H1 (cell line): ENCODE results near the gene SAMD7. TPM values are rescaled to one million over a fixed set of nuclear protein-coding genes. Genes with fewer than 3 reads are reported as not detected.

ENCODE experiments used
- CTCF ChIA-PET: fragments of 300-600 bp; sonication (Branson Sonifier 250); formaldehyde crosslinking; loops from one replicate; lab custom pipeline; 2021; ENCODE audit not compliant: partially characterized antibody; lab: Charles Lee
- POLR2A ChIA-PET: fragments of 300-600 bp; sonication (Branson Sonifier 250); formaldehyde crosslinking; loops from one replicate; lab custom pipeline; 2021; ENCODE audit warnings: inconsistent platforms; ENCODE audit not compliant: partially characterized antibody; lab: Charles Lee
- DNase-seq, 2 experiments: peaks; one replicate each; pipeline versions ENCODE4 v3.0.0 to v3.0.0-alpha.2; 2010 to 2022; ENCODE audit warnings: low spot score in 2 of 2, low read depth in 1 of 2, mixed read lengths in 1 of 2
- FAIRE-seq: peaks from 2 replicates; lab custom pipeline; 2011; peaks lifted over from hg19 to GRCh38; lab: Jason Lieb, UNC
- H2AFZ ChIP-seq: 2 replicates; pipeline ENCODE4 v1.8.1; 2012; ENCODE audit warnings: low read length, inconsistent platforms
- H2AK5ac ChIP-seq: 2 replicates; pipeline ENCODE4 v1.6.1; 2013; ENCODE audit warnings: low read depth, low read length
- H2BK120ac ChIP-seq: replicated peaks from 2 replicates; pipeline ENCODE3; 2013; ENCODE audit warnings: low read depth, low read length, inconsistent platforms
- H2BK12ac ChIP-seq: 2 replicates; pipeline ENCODE4 v1.6.1; 2013; ENCODE audit warnings: low read depth, low read length
- H2BK15ac ChIP-seq: 2 replicates; pipeline ENCODE4 v1.6.1; 2013; ENCODE audit warnings: low read length
- H2BK20ac ChIP-seq: 2 replicates; pipeline ENCODE4 v1.6.1; 2013; ENCODE audit warnings: low read length
- H2BK5ac ChIP-seq: 2 replicates; pipeline ENCODE4 v1.6.1; 2013; ENCODE audit warnings: low read depth, low read length
- H3K14ac ChIP-seq: 2 replicates; pipeline ENCODE4 v1.6.1; 2013; ENCODE audit warnings: inconsistent platforms; ENCODE audit not compliant: insufficient read length
- H3K18ac ChIP-seq: 2 replicates; pipeline ENCODE4 v1.6.1; 2013; ENCODE audit warnings: low read length; ENCODE audit errors: extremely low read depth
- H3K23ac ChIP-seq: 2 replicates; pipeline ENCODE4 v1.6.1; 2013; ENCODE audit warnings: inconsistent platforms; ENCODE audit not compliant: insufficient read length
- H3K23me2 ChIP-seq: 2 replicates; pipeline ENCODE4 v1.6.1; 2013; ENCODE audit warnings: low read depth, low read length
- H3K27ac ChIP-seq: 2 replicates; pipeline ENCODE4 v1.6.1; 2011; ENCODE audit warnings: low read depth, low read length, inconsistent platforms
- H3K27me3 ChIP-seq, 4 experiments: replicated peaks in 1 of 4; 1 replicate in 1 of 4; 2 replicates in 3 of 4; pipeline versions ENCODE4 v1.6.1 to v1.8.1; 2011 to 2013; ENCODE audit warnings: low read length in 3 of 4, mild to moderate bottlenecking in 3 of 4, inconsistent platforms in 2 of 4, mixed read lengths in 2 of 4, moderate library complexity in 1 of 4; ENCODE audit not compliant: control insufficient read depth in 3 of 4, insufficient read depth in 3 of 4; ENCODE audit errors: extremely low read depth in 1 of 4
- H3K36me3 ChIP-seq, 4 experiments: 2 replicates each; pipeline versions ENCODE4 v1.6.1 to v1.8.1; 2011 to 2013; ENCODE audit warnings: mild to moderate bottlenecking in 4 of 4, low read length in 3 of 4, moderate library complexity in 2 of 4, control low read depth in 1 of 4, inconsistent platforms in 1 of 4; ENCODE audit not compliant: insufficient read depth in 4 of 4, control insufficient read depth in 2 of 4
- H3K4ac ChIP-seq: replicated peaks from 2 replicates; pipeline ENCODE3; 2013; ENCODE audit warnings: low read length, low read depth, mixed read lengths, inconsistent platforms; ENCODE audit not compliant: insufficient read length
- H3K4me1 ChIP-seq, 4 experiments: replicated peaks in 1 of 4; 1 replicate in 1 of 4; 2 replicates in 3 of 4; pipeline versions ENCODE4 v1.6.1 to v1.8.1; 2011 to 2013; ENCODE audit warnings: low read length in 3 of 4, inconsistent platforms in 2 of 4, mixed read lengths in 1 of 4; ENCODE audit not compliant: insufficient read depth in 4 of 4, control insufficient read depth in 3 of 4
- H3K4me2 ChIP-seq, 2 experiments: 2 replicates each; pipeline versions ENCODE4 v1.6.1 to v1.8.1; 2011 to 2013; ENCODE audit warnings: low read depth in 2 of 2, low read length in 2 of 2, control low read depth in 1 of 2, inconsistent platforms in 1 of 2, mild to moderate bottlenecking in 1 of 2; ENCODE audit not compliant: insufficient read depth in 1 of 2
- H3K4me3 ChIP-seq, 4 experiments: fragments of 200-600, 300-600 bp in 1 of 4; sonication (generic), shearing (Covaris generic), sonication (Bioruptor Twin) in 1 of 4; 2 replicates each; pipeline versions ENCODE4 v1.5.1 to v1.8.1; 2011 to 2016; ENCODE audit warnings: low read length in 4 of 4, low read depth in 3 of 4, control low read depth in 2 of 4, inconsistent platforms in 2 of 4, mild to moderate bottlenecking in 2 of 4, mixed read lengths in 1 of 4, moderate library complexity in 1 of 4; ENCODE audit not compliant: insufficient read depth in 2 of 4; ENCODE audit errors: extremely low read depth in 1 of 4
- H3K56ac ChIP-seq: replicated peaks from 2 replicates; pipeline ENCODE3; 2013; ENCODE audit warnings: low read depth, mild to moderate bottlenecking, mixed read lengths, low read length, inconsistent platforms; ENCODE audit not compliant: insufficient read length
- H3K79me1 ChIP-seq: 2 replicates; pipeline ENCODE4 v1.6.1; 2013; ENCODE audit warnings: low read depth, low read length, control low read depth
- H3K79me2 ChIP-seq, 2 experiments: 2 replicates each; pipeline versions ENCODE4 v1.6.1 to v1.8.1; 2012 to 2013; ENCODE audit warnings: low read length in 2 of 2, mild to moderate bottlenecking in 2 of 2, inconsistent platforms in 1 of 2; ENCODE audit not compliant: insufficient read depth in 2 of 2, control insufficient read depth in 1 of 2
- H3K9ac ChIP-seq, 4 experiments: replicated peaks in 1 of 4; 1 replicate in 1 of 4; 2 replicates in 3 of 4; pipeline versions ENCODE4 v1.6.1 to v1.8.1; 2011 to 2013; ENCODE audit warnings: low read depth in 3 of 4, low read length in 3 of 4, control low read depth in 2 of 4, mild to moderate bottlenecking in 2 of 4, moderate library complexity in 2 of 4, inconsistent platforms in 1 of 4; ENCODE audit errors: extremely low read depth in 1 of 4
- H3K9me3 ChIP-seq, 2 experiments: 2 replicates each; pipeline versions ENCODE4 v1.6.1 to v1.8.1; 2012 to 2013; ENCODE audit warnings: mild to moderate bottlenecking in 2 of 2, moderate library complexity in 2 of 2, control low read depth in 1 of 2, inconsistent platforms in 1 of 2, low read depth in 1 of 2, low read length in 1 of 2, mixed read lengths in 1 of 2; ENCODE audit not compliant: insufficient read depth in 2 of 2
- H4K20me1 ChIP-seq, 2 experiments: replicated peaks in 1 of 2; 2 replicates each; pipeline versions ENCODE3 to v1.8.1; 2011 to 2013; ENCODE audit warnings: inconsistent platforms in 2 of 2, low read length in 2 of 2, mild to moderate bottlenecking in 1 of 2; ENCODE audit not compliant: insufficient read depth in 2 of 2, control insufficient read depth in 1 of 2
- H4K5ac ChIP-seq: 2 replicates; pipeline ENCODE4 v1.6.1; 2013; ENCODE audit warnings: low read length, low read depth, mixed read lengths, inconsistent platforms; ENCODE audit not compliant: insufficient read length
- H4K8ac ChIP-seq: 2 replicates; pipeline ENCODE4 v1.8.0; 2013; ENCODE audit warnings: mild to moderate bottlenecking, moderate library complexity, low read length, inconsistent platforms; ENCODE audit not compliant: insufficient read depth; ENCODE audit errors: extremely low read depth
- H4K91ac ChIP-seq: replicated peaks from 2 replicates; pipeline ENCODE3; 2013; ENCODE audit warnings: low read length, mixed read lengths, inconsistent platforms; ENCODE audit not compliant: insufficient read length
- RAD21 ChIP-seq, 2 experiments: IDR thresholded peaks in 1 of 2; conservative IDR thresholded peaks in 1 of 2; 2 replicates each; pipeline ENCODE4 v1.6.1; 2011; ENCODE audit warnings: low read depth in 2 of 2, low read length in 2 of 2, improper control_type of control experiment in 1 of 2, inconsistent platforms in 1 of 2, mild to moderate bottlenecking in 1 of 2, moderate library complexity in 1 of 2
- RNF2 ChIP-seq: fragments of 200-900, 300-1000 bp; sonication (generic); IDR thresholded peaks from 2 replicates; pipeline ENCODE4 v1.7.1; 2016; ENCODE audit warnings: borderline replicate concordance, low read depth, mild to moderate bottlenecking, antibody characterized with exemption, low read length; ENCODE audit not compliant: poor library complexity, severe bottlenecking; ENCODE audit errors: missing control alignments
- TAF1 ChIP-seq: IDR thresholded peaks from 2 replicates; pipeline ENCODE4 v1.6.1; 2011; ENCODE audit warnings: mild to moderate bottlenecking, low read depth, low read length
- WGBS, 2 experiments: shearing (Covaris generic) in 1 of 2; methylation state at CpG; one replicate each; pipeline versions ENCODE4 v1.1.6 to v1.1.7; 2013 to 2015; ENCODE audit warnings: low lambda C conversion rate in 2 of 2, mixed read lengths in 2 of 2, inconsistent platforms in 1 of 2, low coverage in 1 of 2, missing lambda C conversion rate in 1 of 2; ENCODE audit not compliant: insufficient replicate concordance in 2 of 2, insufficient coverage in 1 of 2, insufficient read length in 1 of 2; ENCODE audit errors: extremely low coverage in 1 of 2, missing lambda C conversion rate in 1 of 2; 5-methylcytosine and 5-hydroxymethylcytosine counted together
- polyA plus RNA-seq, 7 experiments: library from polyadenylated mRNA; depleted of rRNA in 3 of 7; stranded (reverse) in 5 of 7; unstranded in 2 of 7; fragments of >200 nt in 5 of 7; fragments of 200-250 nt in 2 of 7; gene quantifications; 1 replicate in 5 of 7; 2 replicates in 1 of 7; 4 replicates in 1 of 7; pipeline versions ENCODE4 v1.2.1 to v1.2.3, GENCODE V29; 2011 to 2013; ENCODE audit warnings: missing spikeins in 2 of 7, mixed read lengths in 2 of 7
- total RNA-seq: library from RNA; stranded (reverse); fragmentation: NEBNext Ultra II Directional; extraction: Animal tissue kit (Norgen Biotek cat#: 25700); gene quantifications from 2 replicates; pipeline ENCODE4 v1.2.1, GENCODE V29; 2021

SAMD7 gene
- total and polyA plus RNA-seq, 2 of the 8 experiments (the other 6 are each of a cell fraction or from before 2014, with no cell fraction given) = not detected

DNA sequence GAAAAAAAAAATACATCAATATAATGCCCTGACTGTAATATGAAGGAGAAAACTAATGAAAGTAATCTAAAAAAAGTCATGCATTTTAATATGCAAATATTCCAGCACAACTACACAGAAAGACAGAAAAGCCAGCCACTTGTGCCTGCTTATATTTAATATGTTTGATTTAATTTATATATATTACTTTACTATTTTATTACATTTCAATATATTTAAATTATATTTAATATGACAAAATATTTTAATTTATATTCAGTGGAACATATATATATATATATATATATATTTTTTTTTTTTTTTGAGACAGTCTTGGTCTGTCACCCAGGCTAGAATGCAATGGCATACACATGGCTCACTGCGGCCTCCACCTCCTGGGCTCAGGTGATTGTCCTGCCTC is 14.1 kb upstream of the SAMD7 start:
- H3K9ac ChIP-seq = no peak overlapping the region
- ChIA-PET CTCF (no interaction called here), POLR2A (no interaction called here)
- H3K23me2 ChIP-seq = no peaks in the 10 kb centered on the region
- no peaks in the 10 kb centered on the region for H3K79me2 ChIP-seq
- H3K4me1 ChIP-seq = no peaks in the 10 kb centered on the region; a peak in 1 of 7 replicates
- no peak overlapping the region for H3K14ac ChIP-seq
- FAIRE-seq = no peak
- no peak overlapping the region for H3K18ac ChIP-seq
- no peak overlapping the region for H3K4ac ChIP-seq
- no peak for TF ChIP-seq RAD21 (IDR thresholded peaks at IDR 0.05 in 1 of 2, conservative IDR thresholded peaks at IDR 0.05 in 1 of 2; ENCODE audit: low read depth in 2 of 2, low read length in 2 of 2)
- no peak for TF ChIP-seq TAF1
- TF ChIP-seq RNF2 = no peak
- no peak overlapping the region for H3K23ac ChIP-seq
- H2BK120ac ChIP-seq = no peak overlapping the region
- no peak overlapping the region for H2AK5ac ChIP-seq
- no peak overlapping the region for H3K56ac ChIP-seq
- H3K4me2 ChIP-seq = no peak overlapping the region
- 100% methylated on average over 1 of the region's 1 CpG; no CpG with 5 or more reads in 1 of the 2 experiments for WGBS, 2 experiments
- H2BK12ac ChIP-seq = no peak overlapping the region
- peaks cover 3 to 7% of the 10 kb centered on the region in 2 experiments; a peak in 2 of 4 replicates for H3K9me3 ChIP-seq
- H4K8ac ChIP-seq = no peak overlapping the region
- H3K27me3 ChIP-seq = no peaks in the 10 kb centered on the region
- H3K27ac ChIP-seq = no peak overlapping the region
- H2BK15ac ChIP-seq = no peak overlapping the region
- no peaks in the 10 kb centered on the region for H3K79me1 ChIP-seq
- H4K91ac ChIP-seq = no peak overlapping the region
- no peak overlapping the region for H4K5ac ChIP-seq
- no peak overlapping the region for H2BK20ac ChIP-seq
- H2AFZ ChIP-seq = no peak overlapping the region
- no peak for DNase-seq
- no peaks in the 10 kb centered on the region for H4K20me1 ChIP-seq
- no peaks in the 10 kb centered on the region for H3K36me3 ChIP-seq
- H2BK5ac ChIP-seq = no peak overlapping the region
- H3K4me3 ChIP-seq = no peak overlapping the region
